ENCODE results near the gene SLC49A4. TPM values are rescaled to one million over a fixed set of nuclear protein-coding genes. Genes with fewer than 3 reads are reported as not detected.
A peak's percentile ranks its signal among the peaks of the same experiment; 100 is the strongest.
"Not testable (repeated sequence)": the region's sequence is repeated elsewhere in the genome, so short reads cannot be mapped to it uniquely, and the experiment has no call there.

Gene SLC49A4
- 1 to 10 TPM; 5.6 to 8.0 (median 7.5) TPM for total RNA-seq
- total RNA-seq (2013) = 7.1 TPM

GRCh38 chr3:122794779-122795673 is at the start of gene SLC49A4:
SLC49A4 (plus strand) TSS chr3:122795069; CDS start chr3:122795193, 124 bp downstream.
- Histone ChIP-seq H3K4me1 (ENCODE audit: control insufficient read depth, insufficient read depth, low read length) (peaks cover 21% of the 10 kb centered on the region), H3K4me3 (ENCODE audit: low read length) (peak within 1 kb of the TSS; percentile 77), H3K27ac (ENCODE audit: low read length) (peak within 1 kb of the TSS; percentile 96), H3K36me3 (ENCODE audit: control insufficient read depth, insufficient read depth, low read length) (no peaks in the 10 kb centered on the region), H3K9me3 (ENCODE audit: control insufficient read depth, insufficient read depth, low read length) (no peaks in the 10 kb centered on the region), H3K27me3 (ENCODE audit: control insufficient read depth, insufficient read depth, low read length) (no peaks in the 10 kb centered on the region)
- Mint-ChIP-seq H3K4me3 (peak within 1 kb of the TSS; percentile 94), H3K9me3 (no peaks in the 10 kb centered on the region), H3K36me3 (no peaks in the 10 kb centered on the region), H3K4me1 (peaks cover 20 to 25% of the 10 kb centered on the region in 2 donors), H3K27ac (peak within 1 kb of the TSS in 1 of 2 donors; percentile 61), H3K27me3 (ENCODE audit: low read depth in 2 of 2) (no peaks in the 10 kb centered on the region)
- WGBS (ENCODE audit: insufficient coverage) = under 1% methylated on average over 84 of the region's 84 CpGs
- TF ChIP-seq CTCF (IDR thresholded peaks at IDR 0.05) = no peak
- ATAC-seq (peak; percentile 61 to 77 (median 62)), DNase-seq (peak; percentile 69 to 80)
- intact Hi-C loops (cut with micrococcal nuclease) = loop anchor here (5.0 to 10.0 kb wide), 4 partner anchors 233 to 960 kb away; partner anchors contain the start of genes DTX3L, EAF2, IQCB1 and PARP9

DNA sequence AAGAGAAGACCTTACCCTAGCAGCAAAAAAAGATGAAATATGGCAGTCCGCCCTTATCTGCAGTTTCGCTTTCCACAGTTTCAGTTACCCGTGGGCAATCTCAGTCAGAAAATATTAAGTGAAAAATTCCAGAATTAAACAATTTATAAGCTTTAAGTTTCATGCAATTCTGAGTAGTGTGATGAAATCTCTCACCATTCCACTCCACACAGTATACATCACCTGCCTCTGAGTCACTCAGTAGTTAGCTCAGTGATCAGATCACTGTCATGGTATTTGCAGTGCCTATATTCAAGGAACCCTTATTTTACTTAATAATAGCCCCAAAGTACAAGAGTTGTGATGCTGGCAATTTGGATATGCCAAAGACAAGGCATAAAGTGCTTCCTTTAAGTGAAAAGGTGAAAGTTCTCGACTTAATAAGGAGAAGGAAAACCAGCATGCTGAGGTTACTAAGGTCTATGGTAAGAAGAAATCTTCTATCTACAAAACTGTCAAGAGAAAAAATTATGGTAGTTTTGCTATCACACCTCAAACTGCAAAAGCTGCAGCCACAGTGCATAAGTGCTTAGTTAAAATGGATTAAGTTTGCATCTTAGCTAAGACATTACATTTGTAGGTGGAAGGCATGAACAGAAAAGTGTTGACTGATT is 49.4 kb upstream of the SLC49A4 start:
- no peak for TF ChIP-seq CTCF (IDR thresholded peaks at IDR 0.05)

GRCh38 chr3:122747295-122747694 is 47.6 kb upstream of the SLC49A4 start:
- H3K27ac Mint-ChIP-seq; H3K4me1 Mint-ChIP-seq; H3K9me3 ChIP-seq (ENCODE audit: control insufficient read depth, insufficient read depth, low read length); H3K4me3 Mint-ChIP-seq; H3K36me3 Mint-ChIP-seq; H3K9me3 Mint-ChIP-seq; H3K27me3 ChIP-seq (ENCODE audit: control insufficient read depth, insufficient read depth, low read length); H3K27me3 Mint-ChIP-seq (ENCODE audit: low read depth in 2 of 2); DNase-seq; intact Hi-C loops (cut with micrococcal nuclease); H3K27ac ChIP-seq (ENCODE audit: low read length); ATAC-seq; H3K4me1 ChIP-seq (ENCODE audit: control insufficient read depth, insufficient read depth, low read length); H3K4me3 ChIP-seq (ENCODE audit: low read length): not testable (repeated sequence)
- WGBS (ENCODE audit: insufficient coverage) = 88% methylated on average over 6 of the region's 35 CpGs
- peaks cover 14% of the 10 kb centered on the region for H3K36me3 ChIP-seq (ENCODE audit: control insufficient read depth, insufficient read depth, low read length)

More for the DNA sequence above, 49.4 kb upstream of the SLC49A4 start:
- no peaks in the 10 kb centered on the region for H3K27me3 Mint-ChIP-seq (ENCODE audit: low read depth in 2 of 2)
- no peak overlapping the region for H3K4me3 Mint-ChIP-seq
- intact Hi-C loops (cut with micrococcal nuclease) = no loop called here
- Histone ChIP-seq H3K27me3 (ENCODE audit: control insufficient read depth, insufficient read depth, low read length) (no peaks in the 10 kb centered on the region), H3K4me1 (ENCODE audit: control insufficient read depth, insufficient read depth, low read length) (no peaks in the 10 kb centered on the region), H3K4me3 (ENCODE audit: low read length) (no peak overlapping the region), H3K9me3 (ENCODE audit: control insufficient read depth, insufficient read depth, low read length) (no peaks in the 10 kb centered on the region), H3K27ac (ENCODE audit: low read length) (no peak overlapping the region), H3K36me3 (ENCODE audit: control insufficient read depth, insufficient read depth, low read length) (peaks cover 14% of the 10 kb centered on the region)
- 96% methylated on average over 4 of the region's 4 CpGs for WGBS (ENCODE audit: insufficient coverage)
- H3K4me1 Mint-ChIP-seq = peaks cover 0 to 3% of the 10 kb centered on the region in 2 donors
- H3K36me3 Mint-ChIP-seq = peaks cover 14% of the 10 kb centered on the region
- no peak for DNase-seq
- no peak for ATAC-seq
- H3K27ac Mint-ChIP-seq = no peak overlapping the region
- no peaks in the 10 kb centered on the region for H3K9me3 Mint-ChIP-seq

DNA sequence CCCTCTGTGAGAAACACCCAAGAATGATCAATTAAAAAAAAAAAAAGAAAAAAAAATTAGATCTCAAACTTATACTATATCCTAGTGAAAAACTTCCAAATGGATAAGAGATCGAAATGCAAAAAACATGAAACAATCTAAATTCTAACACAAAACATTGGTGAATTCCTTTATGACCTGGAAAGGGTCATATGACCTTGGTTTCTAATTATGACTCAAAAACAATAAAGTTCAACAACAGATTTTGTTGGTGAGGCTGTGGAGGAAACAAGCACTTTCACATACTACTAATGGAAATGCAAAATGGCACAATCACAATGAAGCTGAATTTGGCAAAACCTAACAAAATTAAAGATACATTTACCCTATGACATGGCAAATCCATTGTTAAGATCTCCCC is 46.5 kb upstream of the SLC49A4 start:
- TF ChIP-seq CTCF (IDR thresholded peaks at IDR 0.05) = no peak
- WGBS (ENCODE audit: insufficient coverage) = 86% methylated on average over 1 of the region's 1 CpG
- H3K9me3 ChIP-seq (ENCODE audit: control insufficient read depth, insufficient read depth, low read length) = no peaks in the 10 kb centered on the region
- intact Hi-C loops (cut with micrococcal nuclease) = no loop called here
- peak overlapping the region in 1 of 2 donors; percentile 4 for H3K27ac Mint-ChIP-seq
- H3K4me3 ChIP-seq (ENCODE audit: low read length) = no peak overlapping the region
- no peaks in the 10 kb centered on the region for H3K27me3 Mint-ChIP-seq (ENCODE audit: low read depth in 2 of 2)
- H3K36me3 ChIP-seq (ENCODE audit: control insufficient read depth, insufficient read depth, low read length) = peaks cover 17% of the 10 kb centered on the region
- no peaks in the 10 kb centered on the region for H3K4me1 ChIP-seq (ENCODE audit: control insufficient read depth, insufficient read depth, low read length)
- H3K4me1 Mint-ChIP-seq = no peaks in the 10 kb centered on the region
- DNase-seq (no peak), ATAC-seq (no peak)
- no peaks in the 10 kb centered on the region for H3K27me3 ChIP-seq (ENCODE audit: control insufficient read depth, insufficient read depth, low read length)
- no peaks in the 10 kb centered on the region for H3K9me3 Mint-ChIP-seq
- no peak overlapping the region for H3K4me3 Mint-ChIP-seq
- peaks cover 1% of the 10 kb centered on the region for H3K36me3 Mint-ChIP-seq
- H3K27ac ChIP-seq (ENCODE audit: low read length) = no peak overlapping the region

Data from natural killer cell (primary cell).